Hematopoietic multipotent progenitor cell treated with erythropoietin and hydrocortisone succinate and interleukin-3 and kit ligand, for 4 days (in vitro differentiated cells): ENCODE measurements around the gene TUBA4A.
A peak's percentile ranks its signal among the peaks of the same experiment; 100 is the strongest.

Source experiments
- DNase-seq: peaks from one replicate; pipeline ENCODE4 v3.0.0-alpha.2; 2015

TUBA4A gene

DNA sequence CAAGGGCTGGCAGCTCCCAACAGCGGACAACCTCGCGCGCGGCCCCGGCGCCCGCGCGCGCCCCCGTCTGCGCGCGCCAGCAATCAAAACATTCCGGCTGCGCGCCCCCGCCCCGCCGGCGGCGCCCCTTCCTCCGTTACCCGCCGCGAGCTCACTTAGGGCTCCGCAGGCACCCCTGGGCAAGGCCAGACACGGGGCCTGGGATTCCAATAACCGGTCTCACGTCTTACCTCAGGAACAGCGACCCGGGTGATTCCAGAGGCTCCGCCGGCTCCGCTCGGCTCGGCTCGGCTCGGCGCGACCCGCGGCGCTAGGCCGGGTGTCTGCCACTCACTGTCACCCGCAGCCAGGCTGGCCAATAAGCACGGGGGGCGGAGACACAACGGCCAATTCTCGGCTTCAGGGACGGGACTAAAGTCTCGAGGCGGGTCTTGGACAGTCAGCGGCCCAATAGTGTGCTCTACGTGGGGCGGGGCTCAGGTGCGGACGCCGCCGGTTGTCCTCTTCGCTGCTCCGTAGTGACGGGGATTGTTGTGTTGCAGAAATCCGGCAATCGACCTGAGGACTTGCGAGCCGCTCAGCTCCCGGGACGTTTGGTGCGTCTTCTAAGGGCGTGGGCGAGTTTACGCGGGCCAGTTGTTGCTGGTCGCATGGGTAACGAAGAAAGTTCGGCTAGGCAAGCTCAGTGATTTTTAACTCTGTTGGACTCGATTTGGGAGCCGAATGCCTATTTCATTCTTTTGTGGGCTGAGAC, 24.2 kb downstream of the TUBA4A start, which contains the start of the genes ANKZF1 and ATG9A:
ANKZF1 (plus strand) TSS at position 502 of the 754 bp plus-strand sequence. CDS start 452 bp downstream, outside the sequence.
ATG9A (minus strand) TSS at position 332 of the 754 bp plus-strand sequence. CDS start 1,612 bp downstream, outside the sequence.
- peak; percentile 100 for DNase-seq

DNA sequence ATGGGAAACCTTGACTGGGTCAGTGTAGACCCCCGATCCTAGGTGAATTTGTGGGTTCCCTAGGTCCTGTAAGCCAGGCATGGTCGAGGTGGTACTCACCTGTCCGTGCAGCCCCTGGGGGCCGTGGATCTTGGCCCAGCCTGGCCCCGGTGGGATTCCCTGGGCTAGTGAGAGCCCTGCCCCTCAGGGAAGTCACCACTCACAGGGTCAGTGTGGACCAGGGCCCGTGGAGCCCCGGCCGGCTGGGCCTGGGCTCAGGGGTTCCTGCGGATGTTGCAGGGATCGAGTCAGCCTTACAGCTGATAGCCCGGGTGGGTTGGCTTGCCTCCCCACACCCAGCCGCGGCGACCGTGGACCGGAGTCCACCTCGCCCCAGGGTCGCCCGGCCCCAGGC, 24.8 kb downstream of the TUBA4A start:
- no peak for DNase-seq

DNA sequence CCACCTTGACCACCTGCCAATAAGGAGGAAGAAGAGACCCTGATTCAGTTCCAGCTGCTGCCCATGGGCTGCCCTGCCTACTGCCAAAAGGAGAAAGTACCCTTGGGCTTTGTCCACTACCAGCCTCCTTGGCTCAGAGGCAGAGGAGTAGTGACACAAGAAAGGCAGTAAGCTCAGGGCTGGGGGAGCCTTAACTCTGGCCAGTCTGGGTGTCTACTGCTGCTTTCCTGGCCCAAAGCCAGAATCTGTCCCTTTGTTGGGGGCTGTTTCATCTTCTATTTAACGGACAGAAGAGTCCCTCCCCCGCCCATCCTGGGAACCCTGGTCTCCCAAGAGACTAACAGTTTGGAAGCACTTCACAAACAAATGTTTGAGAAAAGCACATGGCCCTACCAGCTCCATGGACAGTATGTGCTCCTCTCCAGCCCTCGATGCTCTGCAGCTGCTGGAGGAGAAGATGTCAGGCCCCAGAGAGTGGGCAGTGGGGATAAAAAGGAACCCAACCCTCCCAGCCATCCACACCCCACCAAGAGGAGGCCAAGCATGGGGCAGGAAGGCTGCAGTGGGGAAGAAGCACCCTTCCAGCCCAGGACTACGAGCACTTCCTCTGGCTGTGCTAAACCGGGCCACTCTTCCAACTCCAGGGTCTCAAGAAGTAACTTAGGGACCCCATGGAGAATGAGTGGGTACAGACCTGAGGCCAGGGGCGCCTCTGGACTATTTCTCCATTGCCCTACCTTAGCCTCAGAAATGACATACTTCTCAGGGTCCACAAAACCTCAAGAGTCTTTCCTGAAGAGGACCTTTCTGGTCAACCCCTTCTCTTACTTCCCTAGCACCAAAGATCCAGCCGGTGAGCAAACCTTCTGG, 25.4 kb downstream of the TUBA4A start:
- no peak for DNase-seq

DNA sequence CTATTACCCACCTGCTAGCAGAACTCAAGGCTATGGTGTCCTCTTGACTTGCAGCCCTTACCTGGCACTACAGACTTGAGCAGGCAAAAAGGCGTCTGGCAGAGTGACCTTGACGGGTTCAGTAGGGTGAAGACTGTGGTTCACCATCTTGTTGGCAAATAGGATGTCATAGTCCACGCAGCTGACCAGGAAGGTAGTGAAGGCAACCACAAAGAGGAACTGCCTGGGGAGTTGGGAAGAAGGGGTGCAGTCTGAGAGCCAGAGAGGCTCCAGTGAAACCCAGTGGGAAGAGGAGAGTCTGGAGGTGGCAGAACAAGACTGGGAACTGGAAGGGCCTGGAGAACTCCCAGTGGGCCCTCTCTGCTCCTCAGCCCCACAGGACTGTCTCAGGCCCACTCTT, 28.4 kb downstream of the TUBA4A start:
- DNase-seq: peak; percentile 65

DNA sequence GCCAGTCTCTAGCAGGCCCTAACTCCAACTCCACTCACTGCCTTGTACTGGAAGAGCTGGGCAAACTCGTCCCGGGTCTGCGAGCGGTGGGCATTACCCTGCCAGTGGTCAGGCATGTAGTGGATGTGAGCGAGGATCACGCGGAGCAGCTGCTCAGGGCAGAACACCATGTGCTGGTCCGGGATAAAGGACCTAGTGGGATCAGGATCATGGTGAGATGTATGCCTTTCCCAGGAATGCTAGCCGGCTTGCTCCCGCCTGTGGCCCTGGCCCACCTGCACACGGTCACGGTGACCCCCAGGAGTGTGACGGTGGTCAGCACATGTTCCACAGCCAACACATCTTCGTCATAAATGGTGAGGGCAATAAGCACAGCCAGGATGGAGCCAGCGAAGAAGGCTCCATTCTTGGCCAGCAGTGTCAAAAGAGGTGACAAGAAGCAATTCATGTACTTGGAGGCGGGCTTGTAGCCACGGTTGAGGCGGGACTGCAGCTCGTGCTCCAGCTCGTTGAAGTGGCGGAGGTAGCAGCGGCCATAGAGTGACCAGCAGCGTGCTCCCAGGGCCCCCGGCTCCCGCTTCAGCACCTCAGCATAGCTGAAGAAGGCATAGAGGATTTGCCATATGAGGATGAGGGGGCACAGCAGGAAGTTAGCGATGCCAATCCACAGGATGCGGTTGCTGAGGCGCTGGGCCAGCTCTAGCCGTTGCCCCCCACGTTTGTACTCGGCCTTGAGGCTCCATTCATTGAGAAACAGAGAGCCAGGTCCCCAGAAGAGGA, 29.7 kb downstream of the TUBA4A start:
- no peak for DNase-seq

DNA sequence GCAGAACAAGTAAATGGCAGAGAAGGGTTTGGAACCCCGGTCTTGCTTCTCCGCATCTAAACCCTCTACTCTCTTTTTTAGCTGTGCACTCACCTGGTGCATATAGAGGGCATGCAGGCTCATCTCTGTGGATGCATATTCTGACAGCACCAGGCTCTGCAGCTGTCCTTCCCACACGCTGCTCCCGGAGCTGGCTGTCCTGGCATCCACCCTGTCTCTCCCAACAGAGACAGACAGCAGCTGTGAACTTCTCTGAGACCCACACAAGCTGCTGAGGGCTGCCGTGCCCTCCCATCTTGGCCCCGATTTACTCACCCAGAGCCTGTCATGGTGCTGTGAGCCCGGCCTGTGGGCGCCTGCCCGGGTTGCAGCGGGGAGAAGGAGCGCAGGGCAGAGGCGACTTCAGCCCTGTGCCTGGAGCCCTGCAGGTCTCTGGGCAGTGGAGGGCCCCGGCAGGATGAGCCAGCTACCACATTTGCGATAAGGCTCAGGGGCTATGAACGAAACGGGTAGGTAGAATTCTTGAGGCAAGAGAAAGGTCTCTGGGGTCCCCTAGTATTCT, 31.7 kb downstream of the TUBA4A start:
- DNase-seq: no peak

DNA sequence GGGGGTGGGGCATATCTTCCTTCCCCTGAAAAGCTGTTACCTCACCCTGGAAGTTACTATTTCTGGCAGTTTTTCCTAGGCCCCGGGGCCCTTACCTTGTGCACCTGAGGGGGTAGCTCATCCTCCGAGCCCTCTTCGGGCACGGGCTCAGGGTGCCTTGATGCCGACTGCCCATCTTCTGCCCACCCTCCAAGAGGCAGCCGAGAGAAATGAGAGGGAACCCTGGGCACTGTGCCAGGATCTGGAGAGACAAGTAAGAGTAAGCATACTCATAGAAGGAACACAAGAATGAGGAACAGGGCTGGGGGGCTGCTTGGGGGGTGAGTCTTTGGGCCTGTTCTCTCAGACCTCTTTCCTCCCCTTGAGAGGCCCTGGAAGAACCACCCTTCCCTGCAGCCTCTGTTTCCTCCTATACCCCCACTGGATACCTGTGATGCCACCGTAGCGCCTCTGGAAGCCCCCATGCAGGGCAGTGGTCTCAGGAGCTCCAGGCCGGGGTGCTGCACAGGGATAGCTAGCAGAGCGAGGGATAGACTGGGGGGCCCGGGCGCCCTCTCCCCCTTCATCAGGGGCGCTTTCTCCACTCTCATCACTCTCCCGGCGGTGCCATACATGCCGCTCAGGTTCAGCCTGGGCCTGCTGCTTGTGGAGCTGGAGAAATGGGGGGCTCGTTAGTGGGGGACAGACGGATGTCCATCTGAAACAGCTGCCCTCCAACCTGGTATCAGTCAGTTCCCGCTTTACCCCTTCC, 32.9 kb downstream of the TUBA4A start:
- DNase-seq: no peak

DNA sequence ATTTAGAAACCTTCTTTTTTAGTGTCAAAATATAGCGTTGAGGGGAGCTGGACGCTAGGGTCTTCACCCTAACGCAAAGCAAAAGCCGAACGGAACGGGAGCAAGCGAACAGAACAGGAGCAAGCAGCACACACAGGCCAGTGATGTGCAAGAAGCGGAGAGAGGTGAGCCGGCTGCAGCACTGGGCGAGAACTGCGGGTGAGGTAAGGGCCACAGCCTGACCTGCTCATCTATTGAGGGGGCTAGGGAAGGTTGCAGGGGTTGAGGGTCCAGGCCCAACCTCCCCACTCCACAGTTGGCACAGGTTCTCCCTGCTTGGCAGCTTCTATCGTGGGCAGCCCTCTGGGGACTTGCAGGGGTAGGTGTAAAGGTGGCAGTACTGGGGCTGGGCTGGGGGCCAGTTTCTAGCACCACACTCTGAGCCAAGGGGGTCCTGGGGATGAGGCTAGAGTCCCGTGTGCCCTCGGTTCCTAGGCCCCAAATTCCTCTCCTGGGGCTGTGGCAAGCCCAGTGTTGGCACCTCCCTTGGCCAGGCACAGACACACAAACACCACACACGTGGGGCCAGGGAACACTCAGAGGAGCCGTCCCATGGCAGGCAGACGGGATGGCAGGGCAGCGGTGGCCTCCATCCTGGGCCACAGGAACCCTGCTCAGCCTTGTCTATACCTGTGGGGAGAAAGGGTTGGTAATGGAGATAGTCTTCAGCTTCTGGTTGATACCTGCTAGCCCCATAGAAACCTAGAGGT, 33.8 kb downstream of the TUBA4A start:
- DNase-seq: no peak

DNA sequence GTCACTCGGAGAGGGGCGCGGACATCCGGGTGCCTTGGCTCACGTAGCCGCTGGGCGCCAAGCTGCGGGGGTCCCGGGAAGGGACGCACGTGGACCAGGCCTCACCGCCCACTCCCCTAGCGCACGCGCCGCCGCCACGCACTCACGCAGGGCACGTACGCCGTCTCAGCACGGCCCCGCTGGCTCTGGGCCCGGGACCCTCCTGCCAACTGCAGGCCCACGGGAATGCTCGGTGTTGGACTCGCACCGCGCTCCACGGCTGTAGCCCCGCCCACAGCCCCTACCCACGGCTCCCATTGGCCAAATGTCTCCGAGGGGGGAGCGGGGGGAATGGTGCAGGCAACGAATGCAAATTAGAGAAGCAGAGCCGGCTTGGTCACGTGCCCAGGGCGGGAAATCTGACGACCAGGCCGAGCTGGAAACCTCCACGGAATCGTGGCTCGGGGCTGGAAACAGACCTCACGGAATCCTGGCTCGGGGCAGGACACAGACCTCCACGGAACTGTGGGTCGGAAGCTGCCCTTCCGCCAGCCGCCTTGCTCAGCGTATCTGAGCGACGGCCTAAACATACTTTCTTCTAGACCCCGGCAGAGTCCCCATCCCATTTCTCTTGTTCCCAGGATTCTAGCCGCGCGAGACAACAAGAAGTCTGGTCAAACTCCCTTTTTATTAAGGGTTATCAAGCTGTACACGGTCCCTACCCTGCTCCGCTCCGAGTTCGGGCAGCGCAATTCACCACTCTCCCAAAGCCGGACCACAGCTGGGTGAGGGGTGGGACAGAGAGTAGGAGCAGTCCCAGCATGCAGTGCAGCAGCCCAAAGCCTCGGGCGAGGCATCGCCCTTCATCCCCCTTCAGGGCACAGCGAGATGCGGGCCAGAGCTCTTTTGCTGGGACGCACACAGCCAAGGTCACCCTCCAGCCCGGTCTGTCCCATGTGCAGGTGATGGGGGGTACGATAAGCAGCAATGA, 34.7 kb downstream of the TUBA4A start, which contains the start of gene ABCB6:
ABCB6 (minus strand) TSS at position 227 of the 970 bp plus-strand sequence. CDS start 285 bp downstream, outside the sequence.
- peak; percentile 98 for DNase-seq

DNA sequence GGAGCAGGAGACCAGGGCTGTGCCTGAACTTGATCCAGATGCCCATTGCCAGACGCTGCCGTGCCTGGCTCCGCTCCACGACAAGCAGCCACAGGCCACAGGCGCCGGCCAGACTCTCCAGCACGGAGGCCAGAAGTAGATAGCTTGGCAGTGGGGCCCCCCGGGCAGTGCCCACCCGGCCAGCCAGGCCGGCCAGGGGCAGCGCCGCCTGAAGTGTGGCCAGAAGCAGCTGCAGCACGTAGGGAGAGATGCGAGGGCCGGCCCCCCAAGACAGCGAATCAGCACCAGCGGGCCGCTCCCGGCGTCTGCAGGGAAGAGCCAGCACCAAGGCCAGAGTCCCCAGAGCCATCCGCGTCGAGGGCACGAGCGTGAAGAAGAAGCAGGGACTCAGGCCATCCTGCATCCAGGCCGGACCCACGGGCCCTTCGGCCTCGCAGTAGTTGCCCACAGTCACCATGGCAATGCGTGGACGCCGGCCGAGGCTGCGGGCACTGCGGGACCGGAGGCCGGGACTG, 35.4 kb downstream of the TUBA4A start:
- peak; percentile 78 for DNase-seq

DNA sequence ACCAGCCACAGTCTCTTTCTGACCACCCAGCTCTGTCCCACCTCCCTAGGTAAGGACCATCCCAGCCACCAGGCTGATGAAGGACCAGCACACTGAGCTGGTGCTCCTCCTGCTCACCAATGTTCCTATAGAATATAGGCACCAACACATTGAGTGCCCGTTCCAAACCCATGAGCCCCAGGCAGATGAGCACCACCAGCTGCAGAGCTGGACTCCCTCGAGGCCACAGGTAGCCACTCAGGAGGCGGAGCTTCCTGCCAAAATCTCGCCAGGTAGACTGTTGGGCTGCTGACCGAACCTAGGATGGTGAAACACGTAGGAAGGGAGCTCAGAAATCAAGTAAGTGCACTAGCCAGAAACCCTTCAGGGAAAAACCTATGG, 37.2 kb downstream of the TUBA4A start:
- no peak for DNase-seq

DNA sequence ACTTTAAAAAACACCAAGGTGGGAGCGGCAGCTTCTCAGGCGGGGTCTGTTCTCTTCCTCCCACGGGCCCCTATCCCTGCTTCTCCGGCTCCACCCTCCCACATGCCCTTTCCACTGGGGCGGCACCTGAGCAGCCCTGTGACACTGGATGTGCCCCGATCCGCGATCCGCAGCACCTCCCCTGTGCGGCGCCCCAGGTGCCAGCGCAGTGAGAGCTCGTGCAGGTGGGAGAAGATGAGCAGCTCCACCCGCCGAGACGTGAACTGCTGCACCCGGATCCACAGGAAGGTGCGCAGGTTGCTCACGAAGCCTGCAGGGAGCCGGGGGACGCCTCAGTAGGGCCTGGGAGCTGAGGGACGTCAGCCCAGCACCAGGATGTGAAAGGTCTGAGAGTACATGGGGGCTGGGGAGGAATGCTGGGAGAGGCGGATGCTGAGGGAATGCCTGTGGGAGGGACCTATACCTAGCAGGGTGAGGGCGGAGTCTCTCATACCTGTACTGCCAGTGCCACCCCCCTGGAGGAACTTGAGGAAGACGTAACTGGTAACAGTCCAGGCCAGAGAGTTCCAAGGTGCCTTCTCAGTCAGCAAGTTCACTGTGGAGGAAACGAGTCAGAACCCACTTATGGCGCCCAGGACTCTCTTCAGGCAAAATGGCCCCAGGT, 37.7 kb downstream of the TUBA4A start:
- DNase-seq: no peak

DNA sequence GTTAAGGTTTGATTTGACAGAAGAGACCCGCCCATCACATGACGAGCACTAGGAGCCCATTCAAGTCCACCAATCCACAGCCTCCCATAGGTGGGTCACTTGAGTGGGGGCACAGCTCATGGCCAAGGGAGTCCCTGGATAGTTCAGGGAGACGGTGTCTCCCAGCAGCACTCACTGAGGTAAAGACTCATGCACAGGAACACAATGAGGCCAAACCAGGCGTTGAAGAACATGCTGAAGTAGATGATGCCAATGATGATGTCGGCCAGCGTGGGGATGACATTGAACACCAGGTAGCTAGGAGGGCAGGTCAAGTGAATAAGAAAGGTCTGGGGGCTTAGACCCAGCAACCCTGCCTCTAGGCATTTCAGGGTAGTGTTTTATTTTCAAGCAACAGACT, 38.9 kb downstream of the TUBA4A start:
- DNase-seq: no peak

DNA sequence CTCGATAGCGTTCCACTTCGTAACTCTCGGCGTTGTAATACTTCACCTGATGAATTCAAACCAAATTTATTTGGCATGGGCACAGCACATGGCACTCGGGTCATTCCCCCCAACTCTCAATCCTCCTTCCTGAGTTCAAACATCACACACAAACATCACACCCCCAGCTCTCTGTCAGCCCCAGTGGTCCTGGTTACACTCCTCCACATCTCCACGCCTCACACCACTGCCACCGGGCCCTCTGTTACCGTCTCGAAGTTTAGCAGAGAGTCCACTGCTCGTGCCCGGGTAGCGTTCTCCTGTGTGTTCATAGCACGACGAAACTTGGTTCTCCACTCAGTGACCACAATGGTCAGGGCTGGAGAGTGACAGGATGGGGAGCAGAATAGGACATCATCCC, 39.6 kb downstream of the TUBA4A start:
- DNase-seq: no peak

DNA sequence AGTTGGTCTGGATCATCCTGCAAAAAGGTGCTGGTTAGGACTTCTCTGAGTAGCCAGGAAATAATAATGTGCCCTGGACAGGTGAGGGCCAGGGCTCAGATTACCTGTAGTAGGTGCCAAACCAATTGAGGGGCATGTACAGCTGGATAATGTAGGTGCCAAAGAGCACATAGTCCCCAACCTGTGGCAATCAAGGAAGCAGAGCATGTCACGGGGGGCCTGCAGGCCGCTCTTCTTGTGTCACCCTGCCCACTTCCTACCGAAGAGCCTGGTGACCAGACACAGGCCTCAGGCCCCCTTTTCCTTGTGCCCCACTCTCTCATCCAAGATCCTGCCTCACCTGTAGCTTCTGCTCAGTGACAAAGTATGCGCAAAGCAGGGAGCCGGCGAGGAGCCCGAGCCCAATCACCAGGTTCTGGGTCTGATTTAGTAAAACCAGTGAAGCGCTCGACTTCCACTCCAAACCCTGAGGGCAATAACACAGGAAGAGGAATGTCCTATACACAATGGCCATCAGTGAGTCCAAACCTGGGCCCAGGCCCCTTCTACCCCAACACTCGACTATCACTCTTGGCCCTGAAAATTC, 40.1 kb downstream of the TUBA4A start:
- no peak for DNase-seq

DNA sequence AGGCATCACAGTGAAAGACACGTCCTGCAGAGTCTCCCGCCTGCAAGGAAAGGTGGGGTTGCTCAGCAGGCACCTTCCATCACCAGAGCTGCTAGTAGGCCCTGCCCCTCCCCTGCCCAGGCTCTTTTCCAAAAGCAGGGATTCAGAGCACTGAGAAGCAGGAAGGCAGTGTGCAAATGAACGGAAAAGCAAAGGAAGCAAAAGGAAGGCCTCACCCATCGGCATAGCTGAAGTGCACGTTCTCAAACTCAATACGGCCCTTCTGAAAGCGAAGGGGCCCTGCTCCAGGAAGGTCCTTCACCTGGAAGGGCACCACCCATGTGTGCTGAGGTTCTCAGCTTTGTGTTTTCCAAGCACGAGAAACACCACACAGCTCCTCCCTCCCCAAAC, 40.7 kb downstream of the TUBA4A start:
- no peak for DNase-seq

DNA sequence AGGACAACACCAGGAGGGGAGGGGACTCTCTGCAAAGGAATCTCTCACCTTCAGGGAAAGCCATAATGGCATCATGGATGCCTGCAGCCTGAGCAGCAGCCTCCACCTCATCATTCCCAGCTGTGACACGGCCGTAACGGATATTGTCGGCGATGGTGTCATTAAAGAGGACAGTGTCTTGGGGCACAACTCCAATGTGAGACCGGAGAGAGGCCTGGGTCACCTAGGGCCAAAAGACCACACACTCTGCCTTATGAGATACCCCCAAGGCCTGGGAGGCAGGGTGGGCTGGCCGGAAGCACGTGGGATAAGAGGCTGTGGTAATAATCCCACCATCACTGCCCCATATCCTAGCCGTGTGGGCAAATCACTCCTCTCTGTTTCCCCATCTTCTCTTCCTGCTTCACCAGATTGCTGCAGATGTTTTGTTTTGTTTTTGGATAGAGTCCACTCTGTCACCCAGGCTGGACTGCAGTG, 42.8 kb downstream of the TUBA4A start:
- DNase-seq: no peak

DNA sequence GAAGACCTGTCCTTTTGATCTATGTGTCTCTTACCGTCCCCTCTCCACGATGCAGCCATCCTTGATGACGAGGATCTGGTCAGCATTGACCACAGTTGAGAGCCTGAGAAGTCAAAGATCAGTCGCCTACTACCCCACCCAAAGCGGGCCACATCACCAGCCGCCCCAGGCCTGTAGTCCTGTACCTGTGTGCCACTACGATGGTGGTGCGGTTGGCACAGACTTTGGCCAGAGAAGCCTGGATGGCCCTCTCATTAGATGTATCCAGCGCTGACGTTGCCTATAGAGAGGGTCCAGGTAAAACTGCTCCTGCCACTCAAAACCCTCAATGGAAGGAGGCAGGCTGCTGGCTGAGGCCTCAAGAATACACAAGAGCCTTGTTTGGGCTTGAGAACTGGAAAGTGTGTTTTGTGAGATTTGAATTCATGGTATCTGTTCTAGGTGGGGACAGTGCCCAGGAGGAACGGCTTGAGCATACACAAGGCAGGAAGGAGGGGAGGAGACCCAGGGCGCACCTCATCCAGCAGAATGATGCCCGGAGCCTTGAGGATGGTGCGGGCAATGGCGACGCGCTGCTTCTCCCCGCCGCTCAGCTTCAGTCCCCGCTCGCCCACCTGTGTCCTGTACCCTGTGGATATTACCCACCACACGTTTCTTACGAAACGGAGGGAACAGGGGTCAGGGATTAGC, 43.4 kb downstream of the TUBA4A start:
- DNase-seq: no peak
